ENCODE results near the gene PCDHA1. TPM values are rescaled to one million over a fixed set of nuclear protein-coding genes. Genes with fewer than 3 reads are reported as not detected.

Gene PCDHA1
- polyA plus RNA-seq, 1 of the 3 experiments (the other 2 are of a cell fraction), result 0.16 TPM

DNA sequence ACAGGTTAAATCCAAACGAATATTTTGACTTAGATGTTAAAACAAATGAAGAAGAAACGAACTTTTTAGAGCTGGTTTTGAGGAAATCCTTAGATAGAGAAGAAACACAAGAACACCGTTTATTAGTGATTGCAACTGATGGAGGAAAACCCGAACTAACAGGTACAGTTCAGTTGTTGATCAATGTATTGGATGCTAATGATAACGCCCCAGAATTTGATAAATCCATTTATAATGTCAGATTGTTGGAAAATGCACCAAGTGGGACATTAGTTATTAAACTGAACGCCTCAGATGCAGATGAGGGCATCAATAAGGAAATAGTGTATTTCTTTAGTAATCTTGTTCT, 36.3 kb downstream of the PCDHA1 start:
- TF ChIP-seq, protein P1, sequence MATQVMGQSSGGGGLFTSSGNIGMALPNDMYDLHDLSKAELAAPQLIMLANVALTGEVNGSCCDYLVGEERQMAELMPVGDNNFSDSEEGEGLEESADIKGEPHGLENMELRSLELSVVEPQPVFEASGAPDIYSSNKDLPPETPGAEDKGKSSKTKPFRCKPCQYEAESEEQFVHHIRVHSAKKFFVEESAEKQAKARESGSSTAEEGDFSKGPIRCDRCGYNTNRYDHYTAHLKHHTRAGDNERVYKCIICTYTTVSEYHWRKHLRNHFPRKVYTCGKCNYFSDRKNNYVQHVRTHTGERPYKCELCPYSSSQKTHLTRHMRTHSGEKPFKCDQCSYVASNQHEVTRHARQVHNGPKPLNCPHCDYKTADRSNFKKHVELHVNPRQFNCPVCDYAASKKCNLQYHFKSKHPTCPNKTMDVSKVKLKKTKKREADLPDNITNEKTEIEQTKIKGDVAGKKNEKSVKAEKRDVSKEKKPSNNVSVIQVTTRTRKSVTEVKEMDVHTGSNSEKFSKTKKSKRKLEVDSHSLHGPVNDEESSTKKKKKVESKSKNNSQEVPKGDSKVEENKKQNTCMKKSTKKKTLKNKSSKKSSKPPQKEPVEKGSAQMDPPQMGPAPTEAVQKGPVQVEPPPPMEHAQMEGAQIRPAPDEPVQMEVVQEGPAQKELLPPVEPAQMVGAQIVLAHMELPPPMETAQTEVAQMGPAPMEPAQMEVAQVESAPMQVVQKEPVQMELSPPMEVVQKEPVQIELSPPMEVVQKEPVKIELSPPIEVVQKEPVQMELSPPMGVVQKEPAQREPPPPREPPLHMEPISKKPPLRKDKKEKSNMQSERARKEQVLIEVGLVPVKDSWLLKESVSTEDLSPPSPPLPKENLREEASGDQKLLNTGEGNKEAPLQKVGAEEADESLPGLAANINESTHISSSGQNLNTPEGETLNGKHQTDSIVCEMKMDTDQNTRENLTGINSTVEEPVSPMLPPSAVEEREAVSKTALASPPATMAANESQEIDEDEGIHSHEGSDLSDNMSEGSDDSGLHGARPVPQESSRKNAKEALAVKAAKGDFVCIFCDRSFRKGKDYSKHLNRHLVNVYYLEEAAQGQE (IDR thresholded peaks at IDR 0.05; ENCODE audit: low read depth, low read length), result no peak
- TF ChIP-seq, protein P2, sequence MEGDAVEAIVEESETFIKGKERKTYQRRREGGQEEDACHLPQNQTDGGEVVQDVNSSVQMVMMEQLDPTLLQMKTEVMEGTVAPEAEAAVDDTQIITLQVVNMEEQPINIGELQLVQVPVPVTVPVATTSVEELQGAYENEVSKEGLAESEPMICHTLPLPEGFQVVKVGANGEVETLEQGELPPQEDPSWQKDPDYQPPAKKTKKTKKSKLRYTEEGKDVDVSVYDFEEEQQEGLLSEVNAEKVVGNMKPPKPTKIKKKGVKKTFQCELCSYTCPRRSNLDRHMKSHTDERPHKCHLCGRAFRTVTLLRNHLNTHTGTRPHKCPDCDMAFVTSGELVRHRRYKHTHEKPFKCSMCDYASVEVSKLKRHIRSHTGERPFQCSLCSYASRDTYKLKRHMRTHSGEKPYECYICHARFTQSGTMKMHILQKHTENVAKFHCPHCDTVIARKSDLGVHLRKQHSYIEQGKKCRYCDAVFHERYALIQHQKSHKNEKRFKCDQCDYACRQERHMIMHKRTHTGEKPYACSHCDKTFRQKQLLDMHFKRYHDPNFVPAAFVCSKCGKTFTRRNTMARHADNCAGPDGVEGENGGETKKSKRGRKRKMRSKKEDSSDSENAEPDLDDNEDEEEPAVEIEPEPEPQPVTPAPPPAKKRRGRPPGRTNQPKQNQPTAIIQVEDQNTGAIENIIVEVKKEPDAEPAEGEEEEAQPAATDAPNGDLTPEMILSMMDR (IDR thresholded peaks at IDR 0.05), result no peak
- TF ChIP-seq NRF1 (IDR thresholded peaks at IDR 0.05; ENCODE audit: low read depth, low read length) (no peak), POLR2AphosphoS5 (IDR thresholded peaks at IDR 0.05; ENCODE audit: low read depth, low read length) (no peak), EZH2phosphoT487 (IDR thresholded peaks at IDR 0.05; ENCODE audit: borderline replicate concordance, low read depth) (no peak), NFIC (IDR thresholded peaks at IDR 0.05; ENCODE audit: borderline replicate concordance) (no peak), RFX5 (IDR thresholded peaks at IDR 0.05; ENCODE audit: low read length) (no peak), SIN3A (IDR thresholded peaks at IDR 0.05; ENCODE audit: borderline replicate concordance, low read depth, low read length) (no peak), TAF1 (IDR thresholded peaks at IDR 0.05; ENCODE audit: borderline replicate concordance, low read depth, low read length) (no peak), SMC3 (IDR thresholded peaks at IDR 0.05; ENCODE audit: low read depth, low read length) (no peak), RCOR1 (IDR thresholded peaks at IDR 0.05; ENCODE audit: low read length) (no peak), EP300 (IDR thresholded peaks at IDR 0.05; ENCODE audit: borderline replicate concordance in 1 of 2, low read depth in 1 of 2, low read length in 1 of 2) (no peak), CHD2 (IDR thresholded peaks at IDR 0.05; ENCODE audit: low read length, partially characterized antibody) (no peak), TCF12 (IDR thresholded peaks at IDR 0.05) (no peak)
- TF ChIP-seq, protein P3, sequence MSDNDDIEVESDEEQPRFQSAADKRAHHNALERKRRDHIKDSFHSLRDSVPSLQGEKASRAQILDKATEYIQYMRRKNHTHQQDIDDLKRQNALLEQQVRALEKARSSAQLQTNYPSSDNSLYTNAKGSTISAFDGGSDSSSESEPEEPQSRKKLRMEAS (IDR thresholded peaks at IDR 0.05; ENCODE audit: low read depth), result no peak
- TF ChIP-seq, protein P4, sequence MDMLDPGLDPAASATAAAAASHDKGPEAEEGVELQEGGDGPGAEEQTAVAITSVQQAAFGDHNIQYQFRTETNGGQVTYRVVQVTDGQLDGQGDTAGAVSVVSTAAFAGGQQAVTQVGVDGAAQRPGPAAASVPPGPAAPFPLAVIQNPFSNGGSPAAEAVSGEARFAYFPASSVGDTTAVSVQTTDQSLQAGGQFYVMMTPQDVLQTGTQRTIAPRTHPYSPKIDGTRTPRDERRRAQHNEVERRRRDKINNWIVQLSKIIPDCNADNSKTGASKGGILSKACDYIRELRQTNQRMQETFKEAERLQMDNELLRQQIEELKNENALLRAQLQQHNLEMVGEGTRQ (IDR thresholded peaks at IDR 0.05; ENCODE audit: borderline replicate concordance, low read depth, low read length), result no peak
- TF ChIP-seq, protein P5, sequence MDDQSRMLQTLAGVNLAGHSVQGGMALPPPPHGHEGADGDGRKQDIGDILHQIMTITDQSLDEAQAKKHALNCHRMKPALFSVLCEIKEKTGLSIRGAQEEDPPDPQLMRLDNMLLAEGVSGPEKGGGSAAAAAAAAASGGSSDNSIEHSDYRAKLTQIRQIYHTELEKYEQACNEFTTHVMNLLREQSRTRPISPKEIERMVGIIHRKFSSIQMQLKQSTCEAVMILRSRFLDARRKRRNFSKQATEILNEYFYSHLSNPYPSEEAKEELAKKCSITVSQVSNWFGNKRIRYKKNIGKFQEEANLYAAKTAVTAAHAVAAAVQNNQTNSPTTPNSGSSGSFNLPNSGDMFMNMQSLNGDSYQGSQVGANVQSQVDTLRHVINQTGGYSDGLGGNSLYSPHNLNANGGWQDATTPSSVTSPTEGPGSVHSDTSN (IDR thresholded peaks at IDR 0.05), result no peak
- TF ChIP-seq, protein P6, sequence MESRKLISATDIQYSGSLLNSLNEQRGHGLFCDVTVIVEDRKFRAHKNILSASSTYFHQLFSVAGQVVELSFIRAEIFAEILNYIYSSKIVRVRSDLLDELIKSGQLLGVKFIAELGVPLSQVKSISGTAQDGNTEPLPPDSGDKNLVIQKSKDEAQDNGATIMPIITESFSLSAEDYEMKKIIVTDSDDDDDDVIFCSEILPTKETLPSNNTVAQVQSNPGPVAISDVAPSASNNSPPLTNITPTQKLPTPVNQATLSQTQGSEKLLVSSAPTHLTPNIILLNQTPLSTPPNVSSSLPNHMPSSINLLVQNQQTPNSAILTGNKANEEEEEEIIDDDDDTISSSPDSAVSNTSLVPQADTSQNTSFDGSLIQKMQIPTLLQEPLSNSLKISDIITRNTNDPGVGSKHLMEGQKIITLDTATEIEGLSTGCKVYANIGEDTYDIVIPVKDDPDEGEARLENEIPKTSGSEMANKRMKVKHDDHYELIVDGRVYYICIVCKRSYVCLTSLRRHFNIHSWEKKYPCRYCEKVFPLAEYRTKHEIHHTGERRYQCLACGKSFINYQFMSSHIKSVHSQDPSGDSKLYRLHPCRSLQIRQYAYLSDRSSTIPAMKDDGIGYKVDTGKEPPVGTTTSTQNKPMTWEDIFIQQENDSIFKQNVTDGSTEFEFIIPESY (IDR thresholded peaks at IDR 0.05; ENCODE audit: borderline replicate concordance, low read depth), result no peak
- TF ChIP-seq, protein P7, sequence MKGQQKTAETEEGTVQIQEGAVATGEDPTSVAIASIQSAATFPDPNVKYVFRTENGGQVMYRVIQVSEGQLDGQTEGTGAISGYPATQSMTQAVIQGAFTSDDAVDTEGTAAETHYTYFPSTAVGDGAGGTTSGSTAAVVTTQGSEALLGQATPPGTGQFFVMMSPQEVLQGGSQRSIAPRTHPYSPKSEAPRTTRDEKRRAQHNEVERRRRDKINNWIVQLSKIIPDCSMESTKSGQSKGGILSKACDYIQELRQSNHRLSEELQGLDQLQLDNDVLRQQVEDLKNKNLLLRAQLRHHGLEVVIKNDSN (IDR thresholded peaks at IDR 0.05; ENCODE audit: borderline replicate concordance, low read depth), result no peak
- Histone ChIP-seq H4K20me1 (ENCODE audit: insufficient read depth) (no peaks in the 10 kb centered on the region), H3K9me3 (no peaks in the 10 kb centered on the region), H3K4me1 (ENCODE audit: control insufficient read depth in 1 of 2, insufficient read depth in 2 of 2, low read depth in 1 of 2, low read length in 1 of 2) (no peaks in the 10 kb centered on the region), H2AFZ (ENCODE audit: low read depth) (no peak overlapping the region), H3K9ac (no peak overlapping the region), H3F3A (replicated peaks; ENCODE audit: insufficient read depth) (no peaks in the 10 kb centered on the region), H3K27ac (ENCODE audit: low read depth in 2 of 2, low read length in 1 of 2) (no peak overlapping the region), H3K27me3 (ENCODE audit: insufficient read depth) (no peaks in the 10 kb centered on the region), H3K9me2 (no peaks in the 10 kb centered on the region), H3K4me3 (ENCODE audit: low read depth in 2 of 2, low read length in 1 of 2) (no peak overlapping the region), H3K79me2 (ENCODE audit: insufficient read depth) (no peaks in the 10 kb centered on the region), H3K36me3 (replicated peaks in 1 of 2; ENCODE audit: control insufficient read depth in 1 of 2, insufficient read depth in 2 of 2, low read length in 1 of 2) (no peaks in the 10 kb centered on the region), H3K4me2 (no peak overlapping the region)
- ChIA-PET CTCF (interaction anchor here (0.6 to 2.9 kb wide), 3 partner anchors 15 to 187 kb away, joined by 5 to 14 read pairs (median 10); partner anchors contain the start of genes PCDHA4 and PCDHA8), POLR2A (no interaction called here)
- no peak for DNase-seq
- WGBS (ENCODE audit: low lambda C conversion rate), result 18% methylated on average over 6 of the region's 6 CpGs
